HG03095 (cell line): ENCODE data around the gene SSB.
"Not testable (repeated sequence)": the region's sequence is repeated elsewhere in the genome, so short reads cannot be mapped to it uniquely, and the experiment has no call there.

Experiments
- ATAC-seq: cut with Tn5 transposase; IDR thresholded peaks from one replicate; pipeline ENCODE4 v1.9.1; 2021; ENCODE audit warnings: moderate library complexity; ENCODE audit not compliant: unreplicated experiment

SSB gene

DNA sequence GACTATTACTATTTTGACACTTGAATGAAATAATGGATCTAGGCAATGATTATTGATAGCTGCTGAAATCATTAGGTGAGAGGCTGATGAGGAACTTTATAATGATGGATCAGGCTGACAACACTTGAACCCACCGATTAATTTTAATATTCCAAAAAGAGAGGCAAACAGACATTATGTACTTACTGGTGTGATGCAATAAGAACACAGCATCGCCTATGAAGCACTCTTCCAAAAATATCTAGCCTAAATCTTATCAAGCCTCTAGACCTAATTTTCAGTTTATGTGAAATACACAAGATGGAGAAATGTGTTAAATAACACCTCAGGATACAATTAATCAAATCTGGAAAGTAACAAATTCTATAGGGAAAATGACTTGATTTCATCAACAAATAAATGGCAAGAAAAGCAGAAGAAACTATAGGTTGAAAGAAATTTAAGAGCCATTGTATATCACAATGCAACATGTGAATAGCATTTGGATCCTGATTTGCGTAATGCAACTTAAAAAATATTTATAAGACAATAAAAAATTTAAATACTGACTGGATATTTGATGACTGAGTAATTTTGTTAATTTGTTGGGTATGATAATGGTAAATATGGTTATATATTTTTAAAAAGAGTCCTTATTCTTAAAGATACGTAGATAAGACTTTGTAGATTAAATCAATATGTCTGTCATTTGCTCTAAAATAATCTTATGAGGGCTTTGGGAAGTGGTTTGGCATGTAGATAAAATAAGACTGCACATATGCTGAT, 17.2 kb upstream of the SSB start:
- no peak for ATAC-seq

DNA sequence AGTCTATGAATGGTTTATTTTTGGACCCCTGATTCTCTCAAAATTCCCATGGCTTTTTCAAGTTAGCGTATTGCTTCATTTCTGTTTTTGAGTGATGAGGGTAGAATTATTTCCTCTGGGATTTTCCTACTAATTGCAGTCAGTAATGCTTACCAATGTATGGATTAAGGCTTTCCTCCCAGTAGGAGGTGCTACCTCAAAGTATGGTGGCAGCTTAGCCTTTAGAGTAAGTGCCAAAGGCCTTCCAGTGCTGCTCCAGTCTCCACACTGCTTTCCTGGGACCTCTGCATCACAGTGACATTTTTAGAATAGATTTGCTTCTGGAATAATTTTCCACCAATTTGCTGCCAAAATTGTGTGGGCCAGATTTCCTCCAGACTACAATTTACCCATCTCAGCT, 16.2 kb upstream of the SSB start:
- no peak for ATAC-seq

DNA sequence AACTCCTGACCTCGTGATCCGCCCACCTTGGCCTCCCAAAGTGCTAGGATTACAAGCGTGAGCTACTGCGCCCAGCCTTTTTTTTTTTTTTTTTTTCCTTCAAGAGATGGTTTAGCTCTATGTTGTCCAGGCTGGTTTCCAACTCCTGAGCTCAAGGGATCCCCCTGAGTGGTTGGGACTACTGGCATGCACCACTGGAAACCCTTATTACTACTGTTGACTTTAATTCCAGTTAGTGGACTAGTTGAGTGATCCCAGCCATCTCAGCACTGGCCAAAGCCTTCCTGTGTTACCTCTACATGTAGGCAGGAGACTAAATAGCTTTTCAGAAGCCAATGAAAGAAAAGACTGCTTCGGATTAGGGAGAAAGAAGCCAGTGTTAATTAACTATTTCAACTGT, 8.1 kb upstream of the SSB start:
- ATAC-seq: no peak

DNA sequence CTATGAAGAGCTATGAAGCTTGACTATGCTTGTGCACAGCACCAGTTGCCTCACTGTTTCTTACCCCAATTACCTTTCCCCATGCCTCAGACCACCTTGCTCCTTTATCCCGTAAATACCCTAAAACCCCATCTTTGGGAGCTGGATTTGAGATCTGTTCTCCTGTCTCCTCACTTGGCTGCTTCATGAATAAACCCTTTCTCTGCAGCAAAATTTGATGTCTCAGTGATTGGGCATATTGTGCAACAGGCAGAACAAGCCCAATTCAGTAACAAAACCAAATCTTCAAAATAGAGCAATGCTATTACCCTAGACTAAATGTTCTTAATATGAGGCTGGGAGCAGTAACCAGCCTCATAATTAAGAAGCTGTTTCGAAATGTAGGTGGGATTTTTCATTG, 3.5 kb upstream of the SSB start:
- no peak for ATAC-seq

DNA sequence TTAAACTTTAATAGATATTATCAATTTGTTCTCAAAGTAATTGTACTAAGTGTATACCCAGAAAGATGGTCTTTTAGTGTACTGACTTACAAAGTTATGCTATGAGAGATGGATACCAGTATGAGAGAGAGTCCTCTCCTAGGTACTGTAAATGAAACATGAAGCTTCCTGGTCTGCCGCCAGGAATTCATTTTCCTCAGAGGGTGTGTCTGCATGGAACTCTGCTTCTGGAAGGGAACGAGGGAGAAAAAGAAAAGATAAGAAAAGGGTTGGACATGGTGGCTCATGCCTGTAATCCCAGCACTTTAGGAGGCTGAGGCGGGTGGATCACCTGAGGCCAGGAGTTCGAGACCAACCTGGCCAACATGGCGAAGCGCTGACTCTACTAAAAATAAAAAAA, 2.2 kb upstream of the SSB start:
- ATAC-seq: no peak

DNA sequence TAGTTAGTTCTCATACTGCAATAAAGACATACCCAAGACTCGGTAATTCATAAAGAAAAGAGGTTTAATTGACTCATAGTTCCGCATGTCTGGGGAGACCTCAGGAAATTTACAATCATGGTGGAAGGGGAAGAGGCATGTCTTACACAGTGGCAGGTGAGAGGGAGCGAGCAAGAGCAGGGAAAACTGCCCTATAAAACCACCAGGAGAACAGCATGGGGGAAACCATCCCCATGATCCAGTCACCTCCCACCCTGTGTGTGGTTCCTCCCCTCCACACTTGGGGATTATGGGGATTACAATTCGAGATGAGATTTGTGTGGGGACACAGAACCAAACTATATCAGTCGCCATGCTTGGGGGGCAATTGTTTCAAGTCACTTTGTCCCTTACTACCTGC, 1.1 kb upstream of the SSB start:
- ATAC-seq: no peak

DNA sequence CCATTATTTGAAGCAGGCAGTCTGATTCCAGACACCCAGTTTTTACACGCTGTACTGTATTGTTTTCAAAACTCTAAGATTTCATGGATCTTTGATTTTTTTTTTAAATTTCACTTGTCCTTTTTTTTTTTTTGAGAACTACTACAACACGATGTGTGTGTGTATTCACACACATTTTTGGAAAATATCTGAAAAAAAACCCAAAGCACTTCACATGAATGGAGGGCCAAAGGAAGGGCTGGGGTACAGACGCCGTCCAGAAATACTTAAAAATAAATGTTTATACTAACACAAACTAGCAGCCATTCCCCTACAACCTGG, 314 bp upstream of the SSB start:
- no peak for ATAC-seq

DNA sequence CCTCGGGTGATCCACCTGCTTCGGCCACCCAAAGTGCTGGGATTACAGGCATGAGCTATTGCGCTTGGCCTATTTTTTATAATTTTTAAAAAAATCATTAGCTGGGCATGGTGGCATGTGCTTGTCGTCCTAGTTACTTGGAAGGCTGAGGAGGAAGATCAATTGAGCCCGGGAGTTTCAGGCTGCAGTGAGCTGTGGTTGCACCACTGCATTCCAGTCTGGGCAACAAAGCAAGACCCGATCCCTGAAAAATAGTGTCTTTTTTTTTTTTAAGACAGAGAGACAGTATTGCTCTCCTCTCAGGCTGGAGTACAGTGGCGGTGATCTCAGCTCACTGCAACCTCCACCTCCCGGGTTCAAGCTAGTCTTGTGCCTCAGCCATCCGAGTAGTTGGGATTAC, 4.8 kb downstream of the SSB start:
- no peak for ATAC-seq

DNA sequence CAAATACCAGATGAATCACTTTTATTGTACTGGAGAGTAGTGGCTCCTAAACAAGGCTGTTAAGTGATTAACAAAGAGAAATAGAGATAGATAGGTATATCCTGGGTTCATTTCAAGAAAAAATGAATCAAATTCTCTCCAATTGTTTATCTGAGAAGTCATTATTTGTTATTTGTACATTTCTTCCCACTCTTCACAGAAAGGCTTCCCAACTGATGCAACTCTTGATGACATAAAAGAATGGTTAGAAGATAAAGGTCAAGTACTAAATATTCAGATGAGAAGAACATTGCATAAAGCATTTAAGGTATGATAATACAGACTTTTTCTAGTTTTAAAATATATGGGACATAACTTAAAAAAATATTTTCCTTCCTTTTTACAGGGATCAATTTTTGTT, 7.9 kb downstream of the SSB start:
- ATAC-seq: no peak

DNA sequence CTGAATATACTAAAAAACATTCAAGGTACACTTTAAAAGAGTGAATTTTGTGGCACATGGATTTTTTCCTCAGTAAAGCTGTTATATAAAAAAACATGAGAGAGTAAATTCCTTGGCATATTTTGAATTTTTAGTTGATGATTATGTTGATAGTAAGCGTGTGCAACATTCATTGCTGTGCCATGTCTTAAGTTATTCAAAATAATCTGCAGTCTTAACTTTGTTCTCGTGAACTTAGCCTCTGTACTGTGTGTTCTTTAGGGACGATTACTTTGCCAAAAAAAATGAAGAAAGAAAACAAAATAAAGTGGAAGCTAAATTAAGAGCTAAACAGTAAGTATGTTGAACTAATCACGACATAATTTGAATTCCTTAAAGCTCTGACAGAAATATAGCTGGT, 9.6 kb downstream of the SSB start:
- no peak for ATAC-seq

DNA sequence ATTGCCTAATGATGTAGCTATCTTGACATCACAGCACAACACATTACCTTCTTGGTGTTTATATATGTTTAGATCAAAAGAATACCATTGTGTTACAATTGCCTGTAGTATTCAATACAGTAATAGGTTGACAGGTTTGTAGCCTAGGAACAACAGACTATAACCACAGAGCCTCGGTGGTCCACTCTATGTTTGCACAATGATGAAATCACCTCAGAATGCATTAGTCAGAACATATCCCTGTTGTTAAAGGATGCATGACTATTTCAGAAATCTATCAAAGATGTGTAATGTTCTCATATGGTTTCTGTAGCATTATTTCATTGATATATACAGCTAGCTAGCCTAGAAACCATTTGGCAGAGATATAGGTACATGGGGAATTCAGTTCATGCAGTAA, 17.2 kb downstream of the SSB start:
- ATAC-seq: no peak

DNA sequence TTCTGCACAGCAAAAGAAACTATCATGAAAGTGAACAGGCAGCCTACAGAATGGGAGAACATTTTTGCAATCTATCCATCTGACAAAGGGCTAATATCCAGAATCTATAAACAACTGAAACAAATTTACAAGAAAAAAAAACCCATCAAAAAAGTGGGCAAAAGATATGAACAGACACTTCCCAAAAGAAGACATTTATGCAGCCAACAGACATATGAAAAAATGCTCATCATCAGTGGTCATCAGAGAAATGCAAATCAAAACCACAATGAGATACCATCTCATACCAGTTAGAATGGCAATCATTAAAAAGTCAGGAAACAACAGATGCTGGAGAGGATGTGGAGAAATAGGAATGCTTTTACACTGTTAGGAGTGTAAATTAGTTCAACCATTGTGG, 18.3 kb downstream of the SSB start:
- not testable (repeated sequence) for ATAC-seq

DNA sequence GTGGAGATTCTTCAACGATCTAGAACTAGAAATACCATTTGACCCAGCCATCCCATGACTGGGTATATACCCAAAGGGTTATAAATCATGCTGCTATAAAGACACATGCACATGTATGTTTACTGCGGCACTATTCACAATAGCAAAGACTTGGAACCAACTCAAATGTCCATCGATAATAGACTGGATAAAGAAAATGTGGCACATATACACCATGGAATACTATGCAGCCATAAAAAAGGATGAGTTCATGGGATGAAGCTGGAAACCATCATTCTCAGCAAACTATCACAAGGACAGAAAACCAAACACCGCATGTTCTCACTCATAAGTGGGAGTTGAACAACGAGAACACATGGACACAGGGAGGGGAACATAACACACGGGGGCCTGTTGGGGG, 18.7 kb downstream of the SSB start:
- ATAC-seq: not testable (repeated sequence)

DNA sequence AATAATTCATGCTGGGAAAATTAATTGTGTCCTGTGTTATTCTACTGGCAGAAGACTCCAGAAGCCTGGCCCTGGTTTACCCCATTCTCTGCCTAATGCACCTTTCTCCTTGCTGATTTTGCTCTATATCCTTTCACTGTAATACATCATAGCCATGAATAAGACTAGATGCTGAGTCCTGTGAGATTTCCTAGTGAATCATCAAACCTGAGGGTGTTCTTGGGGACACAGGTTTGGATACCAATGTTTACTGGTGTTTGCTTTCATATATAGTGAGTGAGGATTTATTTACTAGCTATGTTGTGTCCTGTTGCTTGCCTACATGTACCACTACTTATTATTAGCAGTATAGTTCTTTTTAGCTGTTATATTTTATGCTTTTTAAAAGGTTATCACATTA, 19.6 kb downstream of the SSB start:
- no peak for ATAC-seq

DNA sequence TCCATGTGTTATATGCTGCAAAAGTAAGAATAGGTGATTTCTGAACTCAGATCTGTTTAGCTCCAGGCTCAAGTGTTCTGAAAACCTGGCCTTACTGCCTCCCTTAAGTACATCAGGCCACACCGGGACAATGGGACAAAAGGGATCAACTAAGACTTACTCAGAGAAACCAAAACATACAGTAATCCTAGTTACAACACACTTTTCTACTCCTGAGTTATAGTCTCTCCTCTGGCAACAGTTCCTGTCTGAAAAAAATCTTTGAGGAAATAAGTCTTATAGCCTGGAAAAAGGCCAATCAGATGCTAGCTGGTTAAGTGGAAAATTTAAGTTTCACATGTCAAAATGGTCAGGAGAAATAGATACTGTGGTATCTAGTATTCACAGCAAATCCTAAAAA, 20.4 kb downstream of the SSB start:
- no peak for ATAC-seq

DNA sequence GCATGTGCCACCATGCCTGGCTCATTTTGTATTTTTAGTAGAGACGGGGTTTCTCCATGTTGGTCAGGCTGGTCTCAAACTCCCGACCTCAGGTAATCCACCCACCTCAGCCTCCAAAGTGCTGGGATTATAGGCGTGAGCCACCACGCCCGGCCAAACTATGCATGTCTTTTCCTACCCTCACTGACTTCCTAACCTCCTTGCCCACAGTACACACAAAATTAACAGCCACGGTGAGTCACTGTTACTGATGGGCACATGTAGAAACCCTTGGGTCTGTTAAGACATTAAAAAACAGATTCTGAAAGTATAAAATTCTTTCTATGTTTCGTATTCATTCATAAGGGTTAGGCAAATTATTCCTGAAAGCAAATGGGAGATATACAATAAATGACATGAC, 21.4 kb downstream of the SSB start:
- ATAC-seq: not testable (repeated sequence)

DNA sequence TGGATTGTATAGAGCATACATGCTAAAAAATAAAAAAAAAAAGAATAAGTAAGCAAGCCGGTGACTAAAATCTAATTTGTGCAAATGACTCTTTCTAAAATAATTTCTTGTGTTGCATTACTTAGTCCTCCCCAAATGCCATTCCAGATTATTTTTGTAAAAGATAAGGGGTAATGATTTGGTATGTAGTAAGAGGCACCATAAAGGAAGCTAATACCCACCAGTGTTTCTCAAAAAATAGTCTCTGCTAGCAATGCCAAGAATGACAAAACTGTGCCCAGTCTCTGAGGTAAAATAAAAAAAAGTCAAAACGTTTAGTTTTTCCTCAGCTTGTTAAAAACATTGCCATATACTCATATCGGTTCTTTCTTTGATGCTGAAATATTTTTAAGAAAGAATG, 23.4 kb downstream of the SSB start:
- no peak for ATAC-seq

DNA sequence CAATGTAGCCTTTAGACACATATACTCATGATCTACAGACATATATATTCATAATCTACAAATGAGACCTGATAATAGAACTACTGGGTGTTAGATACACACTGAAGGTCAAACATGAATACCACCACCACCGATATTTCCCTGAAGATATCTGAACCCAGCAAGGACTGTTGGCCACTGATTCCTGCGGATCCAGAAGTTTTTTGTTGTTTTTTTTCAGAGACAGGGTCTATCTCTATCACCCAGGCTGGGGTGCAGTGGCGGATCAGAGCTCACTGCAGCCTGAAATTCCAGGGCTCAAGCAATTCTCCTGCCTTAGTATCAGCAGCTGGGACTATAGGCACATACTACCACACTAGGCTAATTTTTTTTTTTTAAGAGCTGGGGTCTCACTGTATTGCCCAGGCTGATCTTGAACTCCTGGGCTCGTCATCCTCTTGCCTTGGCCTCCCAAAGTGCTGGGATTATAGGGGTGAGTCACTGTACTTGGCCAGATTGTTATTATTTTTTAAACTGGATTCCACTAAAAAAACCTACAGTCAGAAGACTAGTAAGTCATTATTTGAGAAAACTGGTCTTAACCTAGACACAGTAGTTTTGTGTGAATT, 24.2 kb downstream of the SSB start:
- no peak for ATAC-seq

DNA sequence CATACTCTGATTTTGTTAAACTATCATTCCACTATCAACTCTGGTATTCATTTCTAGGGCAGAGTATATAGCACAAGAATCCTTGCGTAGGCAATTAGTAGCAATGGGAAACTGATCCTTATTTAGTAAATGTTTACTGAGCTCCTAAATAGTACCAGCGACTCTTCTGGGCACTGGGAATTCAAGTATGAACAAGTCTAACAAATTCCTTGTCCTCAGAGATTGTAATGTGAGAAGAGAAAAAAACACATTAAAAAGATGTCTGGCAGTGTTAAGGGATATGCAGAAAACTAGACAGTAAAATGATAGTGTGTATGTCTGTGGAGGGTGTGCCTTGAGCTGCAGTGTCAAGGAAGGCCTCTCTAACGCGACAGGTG, 25.3 kb downstream of the SSB start:
- no peak for ATAC-seq

DNA sequence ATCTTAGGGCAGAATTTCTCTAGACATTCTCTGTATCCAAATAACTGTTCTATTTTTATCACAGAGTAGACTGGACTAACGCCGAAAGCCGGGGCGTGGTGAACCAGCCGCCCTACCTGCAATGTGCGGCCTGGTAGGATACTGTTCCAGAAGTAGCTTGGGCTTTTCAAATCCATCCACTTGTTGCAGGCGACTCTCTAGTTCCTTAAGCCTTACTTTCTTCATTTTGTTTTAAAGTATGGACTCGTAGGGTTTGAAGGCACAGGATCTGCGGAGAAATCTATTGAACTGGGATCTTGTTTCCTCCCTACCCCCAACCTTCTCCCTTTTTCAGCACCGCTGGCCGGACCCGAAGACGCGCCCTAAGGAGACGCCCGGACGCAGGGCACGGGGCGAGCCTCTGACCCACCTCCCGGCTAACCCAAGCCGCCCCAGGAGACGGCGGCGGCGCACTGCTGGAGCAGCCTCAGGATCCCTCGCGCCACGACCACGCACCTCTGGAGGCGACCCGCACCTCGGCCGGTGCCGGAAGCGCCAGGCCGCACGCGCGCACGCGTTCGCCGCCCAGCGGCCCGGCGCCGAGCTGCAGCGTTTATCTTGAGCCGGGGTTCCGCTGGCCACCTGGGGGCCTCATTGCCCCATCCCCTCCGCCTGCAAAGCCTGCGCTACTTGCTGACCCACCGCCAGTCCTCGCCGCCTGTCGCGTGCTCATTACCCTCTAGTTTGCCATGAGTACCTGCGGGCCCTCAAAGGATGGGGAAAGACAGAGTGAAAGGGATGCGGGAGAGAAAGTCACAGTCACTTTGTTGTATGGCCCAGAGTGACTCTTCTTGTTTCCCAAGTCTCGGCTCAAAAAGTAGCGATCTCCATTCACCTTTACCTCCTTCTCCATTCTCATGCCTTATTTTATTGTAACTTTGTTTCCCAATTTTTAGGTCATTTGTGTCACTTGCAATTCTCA, 26.0 kb downstream of the SSB start, which contains the start of gene METTL5:
Gene METTL5, minus strand, starts transcription at position 533 of the 961 bp plus-strand sequence. Its CDS starts 308 bp downstream, at position 225.
- ATAC-seq: peak; percentile 61

DNA sequence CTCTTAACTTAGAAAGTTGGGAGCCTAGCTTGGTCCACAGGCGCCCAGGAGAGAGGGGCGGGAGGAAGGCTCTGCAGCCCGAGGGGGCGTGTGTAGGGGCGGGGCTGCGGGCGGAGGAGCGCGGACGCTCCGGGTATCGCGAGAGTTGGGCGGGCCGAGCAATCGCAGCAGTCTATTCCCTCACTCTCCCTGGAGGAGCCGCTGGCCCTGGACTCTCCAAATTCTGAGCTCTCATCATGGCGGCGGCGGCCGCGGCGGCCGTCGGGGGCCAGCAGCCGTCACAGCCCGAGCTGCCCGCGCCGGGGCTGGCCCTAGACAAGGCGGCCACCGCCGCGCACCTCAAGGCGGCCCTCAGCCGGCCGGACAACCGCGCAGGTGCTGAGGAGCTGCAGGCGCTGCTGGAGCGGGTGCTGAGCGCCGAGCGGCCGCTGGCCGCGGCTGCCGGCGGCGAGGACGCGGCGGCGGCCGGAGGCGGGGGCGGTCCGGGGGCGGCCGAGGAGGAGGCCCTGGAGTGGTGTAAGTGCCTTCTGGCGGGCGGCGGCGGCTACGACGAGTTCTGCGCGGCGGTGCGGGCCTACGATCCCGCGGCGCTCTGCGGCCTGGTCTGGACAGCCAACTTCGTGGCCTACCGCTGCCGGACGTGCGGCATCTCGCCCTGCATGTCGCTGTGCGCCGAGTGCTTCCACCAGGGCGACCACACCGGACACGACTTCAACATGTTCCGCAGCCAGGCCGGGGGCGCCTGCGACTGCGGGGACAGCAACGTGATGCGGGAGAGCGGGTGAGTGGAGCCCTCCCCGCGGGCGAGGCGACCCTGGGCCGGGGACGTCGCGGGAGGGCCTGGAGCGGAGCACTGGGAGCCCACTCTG, 28.8 kb downstream of the SSB start, which contains the start of gene UBR3:
Gene UBR3, plus strand, starts transcription at position 183 of the 869 bp plus-strand sequence. Its CDS starts 54 bp downstream, at position 237.
- peak; percentile 84 for ATAC-seq
